Neuronal stem cell (in vitro differentiated cells): Measurements from ENCODE around the gene CDC16.

Source experiments
- DNase-seq: peaks from one replicate; pipeline ENCODE4 v3.0.0-alpha.2; 2013; ENCODE audit warnings: low spot score
- H2AFZ ChIP-seq: one replicate; pipeline ENCODE4 v1.6.1; 2013; ENCODE audit warnings: mild to moderate bottlenecking, low read length, inconsistent platforms
- H2AK5ac ChIP-seq: 2 replicates; pipeline ENCODE4 v1.6.1; 2013; ENCODE audit warnings: low read depth, mild to moderate bottlenecking, inconsistent platforms, low read length, moderate library complexity, mixed read lengths
- H2BK120ac ChIP-seq: 2 replicates; pipeline ENCODE4 v1.6.1; 2013; ENCODE audit warnings: low read depth, mild to moderate bottlenecking, inconsistent platforms, low read length, moderate library complexity, mixed read lengths
- H2BK12ac ChIP-seq: one replicate; pipeline ENCODE4 v1.6.1; 2013; ENCODE audit warnings: low read length, inconsistent platforms
- H2BK15ac ChIP-seq: 2 replicates; pipeline ENCODE4 v1.6.1; 2013; ENCODE audit warnings: mild to moderate bottlenecking, low read length, inconsistent platforms, mixed read lengths
- H2BK5ac ChIP-seq: one replicate; pipeline ENCODE4 v1.6.1; 2013; ENCODE audit warnings: inconsistent platforms, mild to moderate bottlenecking, low read length, moderate library complexity
- H3K14ac ChIP-seq: one replicate; pipeline ENCODE4 v1.6.1; 2013; ENCODE audit warnings: low read length, inconsistent platforms
- H3K18ac ChIP-seq: 2 replicates; pipeline ENCODE4 v1.6.1; 2013; ENCODE audit warnings: low read length, inconsistent platforms
- H3K23ac ChIP-seq: 2 replicates; pipeline ENCODE4 v1.6.1; 2013; ENCODE audit warnings: low read depth, mild to moderate bottlenecking, mixed read lengths, low read length, inconsistent platforms; ENCODE audit not compliant: poor library complexity
- H3K27ac ChIP-seq: replicated peaks from 3 replicates; pipeline ENCODE4 v1.5.1; 2013; ENCODE audit warnings: low read length, inconsistent platforms
- H3K27me3 ChIP-seq, 3 experiments: 2 replicates each; pipeline ENCODE4 v1.6.1; 2013; ENCODE audit warnings: low read length in 3 of 3, mild to moderate bottlenecking in 2 of 3, inconsistent platforms in 1 of 3, low read depth in 1 of 3, mixed read lengths in 1 of 3, moderate library complexity in 1 of 3; ENCODE audit not compliant: control insufficient read depth in 3 of 3, insufficient read depth in 3 of 3
- H3K36me3 ChIP-seq, 2 donors: replicated peaks in 1 of 2; 2 replicates each; pipeline ENCODE4 v1.6.1; 2013; ENCODE audit warnings: low read length in 2 of 2; ENCODE audit not compliant: control insufficient read depth in 2 of 2, insufficient read depth in 2 of 2
- H3K4ac ChIP-seq: 2 replicates; pipeline ENCODE4 v1.6.1; 2013; ENCODE audit warnings: inconsistent platforms, mild to moderate bottlenecking, low read length, moderate library complexity
- H3K4me1 ChIP-seq, 2 donors: 1 replicate in 1 of 2; 2 replicates in 1 of 2; pipeline ENCODE4 v1.6.1; 2013; ENCODE audit warnings: low read length in 2 of 2, low read depth in 1 of 2; ENCODE audit not compliant: control insufficient read depth in 2 of 2, insufficient read depth in 1 of 2
- H3K4me2 ChIP-seq: one replicate; pipeline ENCODE4 v1.6.1; 2013; ENCODE audit warnings: mild to moderate bottlenecking, low read length, inconsistent platforms; ENCODE audit not compliant: insufficient read depth, poor library complexity, severe bottlenecking
- H3K4me3 ChIP-seq, 2 donors: 2 replicates each; pipeline ENCODE4 v1.5.1; 2013; ENCODE audit warnings: low read length in 2 of 2, mild to moderate bottlenecking in 2 of 2, inconsistent platforms in 1 of 2, moderate library complexity in 1 of 2
- H3K79me1 ChIP-seq: one replicate; pipeline ENCODE4 v1.6.1; 2013; ENCODE audit warnings: low read depth, mild to moderate bottlenecking, inconsistent platforms, low read length, moderate library complexity
- H3K9ac ChIP-seq: one replicate; pipeline ENCODE4 v1.6.1; 2013; ENCODE audit warnings: mild to moderate bottlenecking, low read depth, low read length, inconsistent platforms; ENCODE audit not compliant: poor library complexity
- H3K9me3 ChIP-seq, 2 donors: replicated peaks in 1 of 2; 2 replicates each; pipeline versions ENCODE3 to v1.6.1; 2013; ENCODE audit warnings: low read length in 2 of 2, mild to moderate bottlenecking in 2 of 2, inconsistent platforms in 1 of 2, low read depth in 1 of 2, mixed read lengths in 1 of 2, moderate library complexity in 1 of 2; ENCODE audit not compliant: control insufficient read depth in 2 of 2, insufficient read depth in 1 of 2
- H4K8ac ChIP-seq: one replicate; pipeline ENCODE4 v1.6.1; 2013; ENCODE audit warnings: low read depth, mild to moderate bottlenecking, inconsistent platforms, low read length, moderate library complexity
- H4K91ac ChIP-seq: one replicate; pipeline ENCODE4 v1.6.1; 2013; ENCODE audit warnings: low read length, low read depth, mild to moderate bottlenecking, inconsistent platforms; ENCODE audit not compliant: poor library complexity
- WGBS, 2 donors: extraction: QIAGEN DNeasy Blood & Tissue Kit; methylation state at CpG; one replicate each; pipeline ENCODE4 v1.1.7; 2013; ENCODE audit warnings: missing lambda C conversion rate in 2 of 2, mixed read lengths in 1 of 2; ENCODE audit not compliant: insufficient read length in 2 of 2, insufficient replicate concordance in 1 of 2; ENCODE audit errors: extremely low coverage in 2 of 2; 5-methylcytosine and 5-hydroxymethylcytosine counted together

CDC16 gene

GRCh38 chr13:114298866-114299265 is 64.2 kb downstream of the CDC16 start:
- WGBS, 2 donors, result no CpG with 5 or more reads among the region's 12 CpGs
- no peak overlapping the region for H3K14ac ChIP-seq
- no peak for DNase-seq
- no peak overlapping the region for H2BK5ac ChIP-seq
- no peak overlapping the region for H4K8ac ChIP-seq
- H3K27ac ChIP-seq, result no peak overlapping the region
- no peak overlapping the region for H2BK12ac ChIP-seq
- no peak overlapping the region for H3K9ac ChIP-seq
- H3K79me1 ChIP-seq, result peaks cover 2% of the 10 kb centered on the region
- no peak overlapping the region for H3K23ac ChIP-seq
- no peak overlapping the region for H3K4me3 ChIP-seq
- no peak overlapping the region for H4K91ac ChIP-seq
- H3K4me1 ChIP-seq, result no peaks in the 10 kb centered on the region
- H3K27me3 ChIP-seq, result no peaks in the 10 kb centered on the region
- H3K36me3 ChIP-seq, result peaks cover 24 to 90% of the 10 kb centered on the region in 2 donors
- no peak overlapping the region for H3K4me2 ChIP-seq
- no peaks in the 10 kb centered on the region for H3K9me3 ChIP-seq
- no peak overlapping the region for H3K18ac ChIP-seq
- H3K4ac ChIP-seq, result no peak overlapping the region
- no peak overlapping the region for H2AFZ ChIP-seq
- no peak overlapping the region for H2BK15ac ChIP-seq
- H2BK120ac ChIP-seq, result no peak overlapping the region
- no peak overlapping the region for H2AK5ac ChIP-seq

- DNase-seq, result no peak
- peaks cover 2% of the 10 kb centered on the region for H3K79me1 ChIP-seq
- H2BK12ac ChIP-seq, result no peak overlapping the region
- H3K23ac ChIP-seq, result no peak overlapping the region
- H3K14ac ChIP-seq, result no peak overlapping the region
- no peak overlapping the region for H3K18ac ChIP-seq
- no peak overlapping the region for H2AK5ac ChIP-seq
- H2BK15ac ChIP-seq, result no peak overlapping the region
- WGBS, 2 donors, result no CpG with 5 or more reads among the region's 12 CpGs
- H3K27me3 ChIP-seq, result no peaks in the 10 kb centered on the region
- peaks cover 25 to 94% of the 10 kb centered on the region in 2 donors for H3K36me3 ChIP-seq
- no peak overlapping the region for H3K9ac ChIP-seq
- H2AFZ ChIP-seq, result no peak overlapping the region
- no peak overlapping the region for H2BK5ac ChIP-seq
- no peaks in the 10 kb centered on the region for H3K4me1 ChIP-seq
- H3K4me2 ChIP-seq, result no peak overlapping the region
- H3K27ac ChIP-seq, result no peak overlapping the region
- H3K9me3 ChIP-seq, result no peaks in the 10 kb centered on the region
- H2BK120ac ChIP-seq, result no peak overlapping the region
- no peak overlapping the region for H3K4ac ChIP-seq
- H3K4me3 ChIP-seq, result no peak overlapping the region
- no peak overlapping the region for H4K8ac ChIP-seq
- H4K91ac ChIP-seq, result no peak overlapping the region
Observed at GRCh38 chr13:114299604-114300305, 65.1 kb downstream of the CDC16 start.

GRCh38 chr13:114303700-114304327 is 69.1 kb downstream of the CDC16 start:
- Histone ChIP-seq H2BK120ac (no peak overlapping the region), H3K4me3 (no peak overlapping the region), H3K4me1 (no peaks in the 10 kb centered on the region), H2BK15ac (no peak overlapping the region), H3K9ac (no peak overlapping the region), H3K4ac (no peak overlapping the region), H3K9me3 (no peaks in the 10 kb centered on the region), H2BK5ac (no peak overlapping the region), H4K8ac (no peak overlapping the region), H3K18ac (no peak overlapping the region), H3K27me3 (no peaks in the 10 kb centered on the region), H4K91ac (no peak overlapping the region), H3K79me1 (no peaks in the 10 kb centered on the region), H2AFZ (no peak overlapping the region), H3K4me2 (no peak overlapping the region), H3K27ac (no peak overlapping the region), H2AK5ac (no peak overlapping the region), H3K23ac (no peak overlapping the region), H3K36me3 (peaks cover 25 to 84% of the 10 kb centered on the region in 2 donors), H3K14ac (no peak overlapping the region), H2BK12ac (no peak overlapping the region)
- no peak for DNase-seq
- no CpG with 5 or more reads among the region's 11 CpGs for WGBS, 2 donors

GRCh38 chr13:114304346-114305034 is 69.8 kb downstream of the CDC16 start:
- H2AK5ac ChIP-seq, result no peak overlapping the region
- no peak overlapping the region for H3K4me3 ChIP-seq
- no peak overlapping the region for H3K14ac ChIP-seq
- H3K23ac ChIP-seq, result no peak overlapping the region
- no peak overlapping the region for H4K91ac ChIP-seq
- H3K4me1 ChIP-seq, result no peaks in the 10 kb centered on the region
- DNase-seq, result no peak
- H2AFZ ChIP-seq, result no peak overlapping the region
- no peak overlapping the region for H3K27ac ChIP-seq
- no peak overlapping the region for H2BK120ac ChIP-seq
- H2BK5ac ChIP-seq, result no peak overlapping the region
- no peaks in the 10 kb centered on the region for H3K27me3 ChIP-seq
- no peak overlapping the region for H2BK12ac ChIP-seq
- no peak overlapping the region for H3K18ac ChIP-seq
- peaks cover 21 to 77% of the 10 kb centered on the region in 2 donors for H3K36me3 ChIP-seq
- no CpG with 5 or more reads among the region's 13 CpGs for WGBS, 2 donors
- H3K9me3 ChIP-seq, result no peaks in the 10 kb centered on the region
- no peak overlapping the region for H3K4me2 ChIP-seq
- no peak overlapping the region for H4K8ac ChIP-seq
- no peak overlapping the region for H3K9ac ChIP-seq
- H3K4ac ChIP-seq, result no peak overlapping the region
- no peaks in the 10 kb centered on the region for H3K79me1 ChIP-seq
- H2BK15ac ChIP-seq, result no peak overlapping the region
